Hepatocyte (in vitro differentiated cells): ENCODE results near the gene MAST4.

ENCODE experiments used
- EZH2 ChIP-seq: fragments of 200-600 bp; sonication (generic); IDR thresholded peaks from 2 replicates; pipeline ENCODE4 v1.6.1; 2016; ENCODE audit warnings: antibody characterized with exemption, mild to moderate bottlenecking, borderline replicate concordance
- EZH2phosphoT487 ChIP-seq: fragments of 200-600 bp; sonication (generic); IDR thresholded peaks from one replicate; pipeline ENCODE4 v1.6.1; 2018; ENCODE audit warnings: antibody characterized with exemption, mild to moderate bottlenecking, low read depth, moderate library complexity; ENCODE audit not compliant: unreplicated experiment, severe bottlenecking
- TF ChIP-seq, protein P1 (sequence below): fragments of 200-600 bp; sonication (generic); IDR thresholded peaks from 2 replicates; pipeline ENCODE4 v1.5.1; 2016; ENCODE audit warnings: antibody characterized with exemption, mild to moderate bottlenecking; ENCODE audit not compliant: poor library complexity

DNA sequence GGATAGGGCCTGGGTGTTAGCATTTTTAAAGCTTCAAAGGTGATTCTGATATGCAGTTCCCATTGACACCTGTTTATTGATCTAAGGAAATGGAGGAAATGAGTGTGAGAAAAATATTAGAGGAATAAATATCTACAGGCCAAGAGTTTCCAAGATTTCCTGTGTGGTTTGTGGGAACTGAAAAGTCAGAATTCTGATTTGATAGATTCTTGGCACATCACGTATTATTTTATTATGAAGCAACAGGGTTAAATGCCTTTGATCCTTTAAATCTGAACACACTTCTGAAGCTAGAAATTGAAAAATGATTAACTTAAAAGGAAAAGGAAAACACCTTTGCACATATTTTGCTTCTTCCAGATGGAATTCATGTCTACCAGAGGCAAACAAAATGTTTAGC, 486.7 kb downstream of the MAST4 start:
- TF ChIP-seq EZH2 (no peak), EZH2phosphoT487 (no peak)
- TF ChIP-seq, protein P1, sequence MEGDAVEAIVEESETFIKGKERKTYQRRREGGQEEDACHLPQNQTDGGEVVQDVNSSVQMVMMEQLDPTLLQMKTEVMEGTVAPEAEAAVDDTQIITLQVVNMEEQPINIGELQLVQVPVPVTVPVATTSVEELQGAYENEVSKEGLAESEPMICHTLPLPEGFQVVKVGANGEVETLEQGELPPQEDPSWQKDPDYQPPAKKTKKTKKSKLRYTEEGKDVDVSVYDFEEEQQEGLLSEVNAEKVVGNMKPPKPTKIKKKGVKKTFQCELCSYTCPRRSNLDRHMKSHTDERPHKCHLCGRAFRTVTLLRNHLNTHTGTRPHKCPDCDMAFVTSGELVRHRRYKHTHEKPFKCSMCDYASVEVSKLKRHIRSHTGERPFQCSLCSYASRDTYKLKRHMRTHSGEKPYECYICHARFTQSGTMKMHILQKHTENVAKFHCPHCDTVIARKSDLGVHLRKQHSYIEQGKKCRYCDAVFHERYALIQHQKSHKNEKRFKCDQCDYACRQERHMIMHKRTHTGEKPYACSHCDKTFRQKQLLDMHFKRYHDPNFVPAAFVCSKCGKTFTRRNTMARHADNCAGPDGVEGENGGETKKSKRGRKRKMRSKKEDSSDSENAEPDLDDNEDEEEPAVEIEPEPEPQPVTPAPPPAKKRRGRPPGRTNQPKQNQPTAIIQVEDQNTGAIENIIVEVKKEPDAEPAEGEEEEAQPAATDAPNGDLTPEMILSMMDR: no peak
